GM20431 (cell line): Measurements from ENCODE around the gene ADAMTS14.

Experiments used
- in situ Hi-C: fragments of 300-500 bp; cut with MseI, MboI; formaldehyde crosslinking; loops from one replicate; pipeline ENCODE4 v1.15.0; 2020; ENCODE audit warnings: low sequenced_read_pairs; ENCODE audit not compliant: unreplicated experiment

ADAMTS14 gene

GRCh38 chr10:70688828-70689227 is 16.5 kb downstream of the ADAMTS14 start:
- in situ Hi-C loops: no loop called here

DNA sequence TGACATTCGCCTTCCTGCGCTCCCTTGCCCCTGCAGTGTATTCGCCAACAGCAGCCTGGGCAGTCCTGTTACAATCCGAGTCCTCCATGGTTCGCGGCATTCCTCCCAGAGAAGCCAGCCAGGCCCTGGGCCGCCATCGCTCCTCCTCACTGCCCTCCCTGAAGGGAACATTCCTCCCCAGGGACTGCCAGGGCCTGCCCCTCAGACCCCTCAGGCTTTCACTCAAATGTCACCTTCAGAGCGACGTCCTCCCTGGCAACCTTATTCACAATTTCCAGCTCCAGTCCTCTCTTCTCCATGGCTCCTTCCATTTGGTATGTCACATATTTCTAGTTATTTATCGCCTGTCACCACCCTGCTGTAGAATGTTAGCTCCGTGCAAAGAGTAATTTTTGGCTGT is 17.4 kb downstream of the ADAMTS14 start:
- in situ Hi-C loops: no loop called here

- in situ Hi-C loops: no loop called here
Observed at GRCh38 chr10:70690589-70690988, 18.3 kb downstream of the ADAMTS14 start.

- in situ Hi-C loops: no loop called here
Observed at GRCh38 chr10:70691611-70692010, 19.3 kb downstream of the ADAMTS14 start.

DNA sequence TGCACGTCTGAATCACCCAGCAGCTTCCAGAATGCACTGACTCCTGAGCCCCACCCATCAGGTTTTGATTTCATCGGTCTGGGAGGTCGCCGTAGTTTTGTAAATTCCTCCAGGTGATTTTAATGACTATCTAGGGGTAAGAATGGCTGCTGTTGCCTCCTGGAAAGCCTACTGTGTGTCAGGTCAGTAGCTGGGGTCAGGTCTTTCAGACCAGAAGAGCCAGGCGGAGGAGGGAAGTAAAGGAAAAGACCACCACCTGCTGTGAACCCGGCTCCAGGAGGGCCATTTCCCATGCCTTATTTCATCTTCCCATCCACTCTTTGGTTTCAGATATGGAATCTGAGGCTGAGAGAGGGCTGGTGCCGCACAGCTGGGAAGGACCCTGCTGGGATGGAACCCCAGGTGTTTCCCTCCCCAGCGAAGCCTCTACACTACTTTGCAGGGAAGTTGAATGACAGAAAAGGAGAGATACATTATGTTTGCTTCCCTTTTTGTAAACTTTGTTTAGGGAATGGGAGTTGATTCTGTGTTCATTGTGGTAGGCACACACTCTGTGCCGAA is 19.8 kb downstream of the ADAMTS14 start:
- in situ Hi-C loops: no loop called here

DNA sequence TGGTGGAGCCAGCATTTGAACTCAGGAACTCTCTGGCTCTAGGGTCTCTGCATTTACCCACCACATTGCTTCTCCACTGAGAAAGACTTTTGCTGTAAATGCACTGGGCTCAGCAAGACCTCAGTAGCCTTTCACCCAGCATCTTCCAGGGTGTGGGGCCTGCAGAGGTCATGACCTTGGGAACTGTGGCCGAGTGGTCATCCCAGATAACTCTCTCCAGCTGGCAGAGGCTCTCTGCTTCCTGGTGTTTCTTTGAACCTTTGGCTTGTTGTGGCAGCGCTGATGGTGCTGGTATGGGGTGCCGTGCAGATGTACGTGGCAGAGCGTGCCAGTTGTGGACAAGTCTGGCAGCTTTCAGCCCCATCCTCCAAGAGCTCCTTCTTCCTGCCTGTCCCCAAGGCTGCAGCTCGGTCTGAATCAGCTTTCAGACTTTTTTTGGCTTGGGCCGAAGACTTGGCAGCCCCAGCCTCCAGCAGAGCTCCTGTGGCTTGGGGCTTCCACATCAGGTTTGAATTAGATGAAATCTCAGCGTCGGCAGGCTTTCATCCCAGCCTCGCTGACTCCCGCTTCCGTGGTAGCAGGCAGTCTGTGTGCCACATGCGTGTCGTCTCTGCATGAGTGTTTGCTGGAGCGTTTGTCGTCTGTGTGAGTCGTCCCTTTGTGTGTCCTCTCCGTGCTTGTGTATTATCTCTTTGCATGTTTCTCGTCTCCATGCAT is 21.5 kb downstream of the ADAMTS14 start:
- in situ Hi-C loops: no loop called here

GRCh38 chr10:70694418-70695141 is 22.3 kb downstream of the ADAMTS14 start:
- in situ Hi-C loops: no loop called here

GRCh38 chr10:70695241-70696030 is 23.1 kb downstream of the ADAMTS14 start:
- in situ Hi-C loops: no loop called here

DNA sequence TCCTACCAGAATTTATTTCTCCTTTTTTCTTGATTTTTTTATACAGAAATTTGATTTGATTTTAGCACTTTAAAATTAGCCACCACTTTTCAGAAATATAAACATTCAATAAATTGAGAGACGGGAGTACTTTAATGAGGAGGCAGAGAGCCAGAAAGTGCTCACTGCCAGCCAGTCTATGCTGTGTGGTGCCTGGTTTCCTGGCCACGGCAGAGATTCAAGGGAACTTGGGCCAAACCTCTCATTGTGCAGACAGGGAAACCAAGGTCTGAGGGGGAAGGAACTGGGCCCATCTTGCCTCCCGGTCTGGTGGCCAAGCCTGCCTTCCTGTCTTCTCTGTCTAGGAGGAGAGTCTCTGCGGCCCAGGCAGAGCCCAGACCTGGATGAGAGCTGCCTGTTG is 25.9 kb downstream of the ADAMTS14 start:
- in situ Hi-C loops: no loop called here

DNA sequence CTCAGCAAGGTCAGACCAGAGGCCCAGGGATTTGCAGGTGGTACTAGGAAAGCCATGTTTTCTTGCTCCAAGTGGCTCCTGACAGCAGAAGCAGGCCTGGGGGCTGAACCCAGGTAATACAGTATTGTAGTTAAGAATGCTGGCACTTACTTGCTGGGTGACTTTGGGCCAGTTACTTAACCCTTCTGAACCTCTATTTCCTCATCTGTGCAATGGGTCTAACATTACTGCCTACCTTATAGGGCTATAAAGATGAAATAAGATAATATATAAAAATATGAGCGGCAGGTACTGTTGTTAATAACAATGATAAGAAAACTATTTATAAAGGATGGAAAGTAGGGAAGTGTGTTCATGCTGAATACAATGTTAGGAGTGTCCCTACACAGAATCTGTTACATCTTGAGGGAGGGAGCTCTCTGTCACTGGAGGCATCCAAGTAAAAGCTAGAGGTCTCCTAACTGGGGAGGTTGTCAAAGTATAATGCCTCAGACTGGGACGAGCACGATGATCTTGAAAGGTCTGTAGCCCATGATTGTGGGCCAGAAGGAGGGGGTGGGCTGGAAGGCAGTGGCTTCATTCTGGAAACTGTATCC is 26.9 kb downstream of the ADAMTS14 start:
- in situ Hi-C loops: no loop called here

DNA sequence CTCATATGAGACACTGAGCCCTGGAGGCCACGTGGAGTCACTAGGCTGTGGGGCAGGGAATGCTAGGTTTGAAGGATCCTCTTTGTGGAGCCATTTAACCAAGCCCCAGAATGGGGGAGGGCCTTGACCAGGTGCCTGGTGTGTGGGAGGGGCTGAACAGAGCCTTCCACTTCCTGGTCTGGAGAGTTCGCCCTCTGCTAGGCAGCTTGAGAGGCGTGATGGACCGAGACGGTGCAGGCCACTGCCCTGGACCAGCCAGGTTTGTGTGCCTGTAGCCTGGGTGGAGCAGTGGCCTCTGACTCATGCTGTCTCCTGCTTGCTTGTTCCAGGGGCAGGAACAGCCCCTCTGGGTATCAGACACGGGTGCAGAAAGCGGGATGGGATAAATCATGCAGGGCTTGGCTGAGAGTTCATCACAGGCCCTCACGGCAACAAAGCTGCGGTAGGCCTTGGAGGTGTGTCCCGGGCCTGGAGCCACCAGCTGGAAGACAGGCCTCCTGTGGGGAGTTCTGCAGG is 27.4 kb downstream of the ADAMTS14 start:
- in situ Hi-C loops: no loop called here

DNA sequence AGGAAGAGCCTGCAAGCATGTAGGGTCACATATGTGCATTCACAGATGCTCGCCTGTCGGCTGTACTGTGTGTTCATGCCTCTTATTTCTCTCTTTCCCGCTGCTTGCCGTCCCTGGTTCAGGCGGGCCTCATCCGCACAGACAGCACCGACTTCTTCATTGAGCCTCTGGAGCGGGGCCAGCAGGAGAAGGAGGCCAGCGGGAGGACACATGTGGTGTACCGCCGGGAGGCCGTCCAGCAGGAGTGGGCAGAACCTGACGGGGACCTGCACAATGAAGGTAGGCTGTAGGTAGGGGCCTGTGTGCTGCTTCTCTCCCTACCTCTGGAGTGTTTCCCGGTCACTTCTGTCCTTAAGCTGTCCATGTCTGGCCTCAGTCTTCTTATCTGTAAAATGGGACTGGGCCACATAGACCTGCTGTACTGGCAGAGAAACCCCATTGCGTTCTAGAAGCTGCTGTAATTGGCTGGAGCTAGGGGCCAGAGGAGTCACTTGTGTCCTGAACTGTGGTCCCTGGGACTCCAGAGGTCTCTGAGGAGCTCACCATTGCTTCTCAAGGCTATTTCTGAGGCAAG is 30.0 kb downstream of the ADAMTS14 start:
- in situ Hi-C loops: no loop called here

DNA sequence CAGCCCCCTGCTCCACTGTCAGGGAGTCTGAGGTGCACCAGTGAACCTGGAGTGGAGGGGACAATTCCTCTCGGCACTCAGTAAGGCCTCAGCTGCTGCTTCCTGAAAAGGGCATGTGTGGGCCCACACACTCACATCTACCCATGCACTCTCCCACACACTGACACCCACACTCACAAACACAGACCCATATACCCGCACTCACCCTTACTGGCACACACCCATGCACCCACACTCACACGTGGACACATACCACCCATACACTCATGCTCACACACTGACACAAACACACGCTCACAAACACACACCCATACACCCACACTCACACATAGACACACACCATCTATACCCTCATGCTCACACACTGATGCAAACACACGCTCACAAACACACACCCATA is 31.9 kb downstream of the ADAMTS14 start:
- in situ Hi-C loops: no loop called here

DNA sequence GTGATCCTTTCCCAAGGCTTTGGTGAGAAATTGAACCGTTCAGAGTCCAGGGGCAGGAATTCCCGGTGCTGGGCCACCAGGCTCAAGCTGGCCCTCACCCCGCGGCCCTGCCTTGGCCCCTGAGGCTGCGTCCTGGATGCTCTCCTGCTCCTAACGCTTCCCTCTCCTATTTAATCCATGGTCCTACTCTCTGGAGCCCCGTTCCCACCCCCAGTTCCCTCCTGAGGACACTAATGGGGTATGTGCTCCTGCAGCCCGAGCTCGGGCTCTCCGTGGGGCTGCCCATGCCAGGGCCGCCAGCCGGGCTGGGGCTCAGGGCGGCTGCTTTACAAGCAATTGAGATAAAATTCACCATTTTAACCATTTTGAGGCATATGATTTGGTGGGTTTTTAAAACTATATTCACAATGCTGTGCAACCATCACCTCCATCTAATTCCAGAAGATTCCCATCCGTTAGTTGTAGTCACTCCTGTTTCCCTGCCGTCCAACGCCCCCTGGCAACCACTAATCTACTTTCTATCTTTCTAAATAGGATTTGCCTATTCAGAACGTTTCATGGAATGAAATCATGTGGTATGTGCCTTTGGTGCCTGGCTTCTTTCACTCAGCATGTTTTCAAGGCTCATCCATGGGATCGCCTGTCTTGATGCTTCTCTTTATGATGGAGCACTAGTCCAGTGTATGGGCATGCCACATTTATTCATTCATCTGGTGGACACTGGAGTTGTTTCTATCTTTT is 33.0 kb downstream of the ADAMTS14 start:
- in situ Hi-C loops: no loop called here

DNA sequence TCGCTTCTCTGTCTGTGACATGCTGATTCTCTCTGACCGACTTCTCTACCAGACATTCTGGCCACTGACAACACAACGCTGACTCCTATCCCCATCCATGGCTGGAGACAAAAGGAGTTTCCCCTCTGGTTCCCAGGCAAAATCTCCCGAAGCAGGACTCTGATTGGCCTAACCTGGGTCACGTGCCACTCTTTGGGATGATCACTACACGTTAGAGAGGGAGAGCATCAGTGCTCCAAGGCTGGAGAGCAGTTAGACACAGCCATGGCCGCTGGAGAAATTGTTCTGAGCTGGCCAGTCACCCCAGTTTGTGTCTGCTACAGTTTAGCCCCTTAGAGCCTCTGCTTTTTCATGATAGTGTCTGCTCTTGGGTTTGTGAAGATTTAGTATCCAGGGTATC is 38.9 kb downstream of the ADAMTS14 start:
- in situ Hi-C loops: no loop called here

DNA sequence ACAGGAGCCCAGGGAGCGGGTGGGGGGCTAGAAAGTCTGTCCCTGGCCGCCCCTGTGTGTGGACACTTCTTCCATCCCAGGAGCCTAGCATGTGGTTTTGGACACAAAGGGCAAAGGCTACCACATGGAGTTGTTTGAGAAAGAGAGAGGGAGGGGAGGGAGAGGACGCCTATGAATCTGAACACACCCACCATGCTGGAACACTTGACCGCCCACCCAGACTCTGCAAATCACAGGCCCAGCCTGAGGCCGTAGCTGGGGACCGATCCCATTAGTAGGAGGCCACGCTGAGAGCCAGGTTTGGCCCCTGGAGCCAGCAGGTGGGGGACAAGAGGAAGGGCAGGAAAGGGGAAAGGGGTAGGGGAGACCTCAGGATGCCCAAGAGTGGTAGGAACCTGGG is 39.6 kb downstream of the ADAMTS14 start:
- in situ Hi-C loops: no loop called here

DNA sequence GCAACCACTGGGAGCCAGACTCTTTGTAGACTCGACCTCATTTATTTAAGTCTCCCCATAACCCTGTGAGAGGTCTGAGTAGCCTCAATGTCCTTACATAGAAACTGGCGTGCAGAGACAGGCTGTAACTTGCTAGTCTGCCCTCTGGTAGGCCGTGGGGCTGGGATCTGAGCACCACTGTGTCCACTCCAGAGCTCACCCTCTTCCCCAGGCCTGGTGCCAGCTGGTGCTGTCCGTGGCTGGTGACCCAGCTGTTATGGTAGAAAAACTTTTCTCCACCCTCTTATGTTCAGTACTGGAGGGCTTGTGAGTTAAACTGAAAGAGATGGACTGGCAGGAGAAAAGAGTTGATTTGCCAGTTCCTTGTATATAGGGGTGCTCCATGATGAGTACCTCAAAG is 41.9 kb downstream of the ADAMTS14 start:
- in situ Hi-C loops: no loop called here

DNA sequence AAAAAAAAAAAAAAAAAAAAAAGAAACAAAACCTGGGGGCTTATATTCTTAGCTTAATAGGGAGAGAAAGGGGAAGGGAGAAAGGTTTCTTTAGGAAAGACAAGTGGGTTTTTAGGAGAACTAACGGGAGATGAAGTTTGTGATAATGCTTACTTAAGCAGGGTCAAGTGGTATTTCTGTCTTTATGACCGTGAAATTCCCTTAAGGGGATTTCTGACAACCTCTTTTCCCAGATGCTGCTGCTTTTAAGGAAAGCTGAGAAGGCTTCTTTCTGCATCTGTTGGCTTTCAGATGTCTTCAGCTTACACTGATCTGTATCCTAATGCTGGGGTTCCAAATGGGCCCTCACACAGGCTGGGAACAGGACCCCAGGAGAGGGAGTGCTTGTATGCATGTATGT is 42.6 kb downstream of the ADAMTS14 start:
- in situ Hi-C loops: no loop called here
